Left forelimb (tissue), 1 donor: ENCODE results near the gene GNG4.
"Not testable (repeated sequence)": the region's sequence is repeated elsewhere in the genome, so short reads cannot be mapped to it uniquely, and the experiment has no call there.

Experiments
- DNase-seq: peaks from one replicate; pipeline ENCODE4 v3.0.0-alpha.2; 2018; ENCODE audit warnings: low spot score

The GNG4 gene

DNA sequence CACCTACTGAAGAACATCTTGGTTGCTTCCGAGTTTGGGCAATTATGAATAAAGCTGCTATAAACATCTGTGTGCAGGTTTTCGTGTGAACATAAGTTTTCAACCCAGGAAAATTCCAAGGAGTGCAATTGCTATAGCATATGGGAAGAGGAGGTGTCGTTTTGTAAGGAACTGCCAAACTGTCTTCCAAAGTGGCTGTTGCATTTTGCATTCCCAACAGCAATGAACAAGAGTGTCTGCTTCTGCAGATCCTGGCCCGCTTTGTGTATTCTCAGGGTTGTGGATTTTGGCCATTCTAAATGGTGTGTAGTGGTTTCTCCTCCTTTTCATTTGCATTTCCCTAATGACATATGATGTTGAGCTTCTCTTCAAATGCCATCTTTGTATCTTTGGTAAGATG lies 23.8 kb downstream of the GNG4 start:
- DNase-seq: no peak

- DNase-seq: no peak
Observed at GRCh38 chr1:235625340-235625739, 24.2 kb downstream of the GNG4 start.

GRCh38 chr1:235624721-235625333 lies 24.8 kb downstream of the GNG4 start:
- DNase-seq: no peak

- no peak for DNase-seq
Observed at GRCh38 chr1:235622936-235623779, 26.4 kb downstream of the GNG4 start.

GRCh38 chr1:235619149-235619548 lies 30.4 kb downstream of the GNG4 start:
- DNase-seq: not testable (repeated sequence)

- DNase-seq: no peak
Observed at GRCh38 chr1:235617808-235618207, 31.8 kb downstream of the GNG4 start.

- DNase-seq: no peak
Observed at GRCh38 chr1:235617140-235617539, 32.4 kb downstream of the GNG4 start.

DNA sequence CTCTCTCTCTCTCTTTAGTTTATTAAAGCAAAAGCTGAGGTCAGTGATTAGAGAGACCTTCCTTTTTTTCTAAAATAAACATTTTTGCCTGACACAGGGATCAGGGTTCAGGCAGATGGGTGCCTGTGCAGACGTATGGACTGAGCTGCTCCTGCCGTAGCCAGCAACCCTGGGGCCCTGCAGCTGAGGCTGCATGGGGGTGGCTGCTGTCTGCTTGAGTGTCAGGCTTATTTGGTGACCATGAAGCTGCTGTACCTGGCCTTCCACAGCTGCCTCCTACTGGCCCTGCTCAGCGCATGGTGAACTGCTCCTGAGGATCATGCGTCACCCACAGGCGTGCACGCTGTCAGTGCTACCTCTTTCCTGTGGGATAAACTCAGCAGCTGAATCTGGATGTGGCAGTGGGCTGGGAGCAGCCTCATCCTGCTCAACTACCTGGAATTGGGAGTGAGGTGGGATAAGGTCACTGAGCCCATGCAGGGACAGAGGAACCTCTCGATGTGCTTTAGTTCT lies 35.1 kb downstream of the GNG4 start:
- no peak for DNase-seq

- no peak for DNase-seq
Observed at GRCh38 chr1:235613602-235614001, 36.0 kb downstream of the GNG4 start.

DNA sequence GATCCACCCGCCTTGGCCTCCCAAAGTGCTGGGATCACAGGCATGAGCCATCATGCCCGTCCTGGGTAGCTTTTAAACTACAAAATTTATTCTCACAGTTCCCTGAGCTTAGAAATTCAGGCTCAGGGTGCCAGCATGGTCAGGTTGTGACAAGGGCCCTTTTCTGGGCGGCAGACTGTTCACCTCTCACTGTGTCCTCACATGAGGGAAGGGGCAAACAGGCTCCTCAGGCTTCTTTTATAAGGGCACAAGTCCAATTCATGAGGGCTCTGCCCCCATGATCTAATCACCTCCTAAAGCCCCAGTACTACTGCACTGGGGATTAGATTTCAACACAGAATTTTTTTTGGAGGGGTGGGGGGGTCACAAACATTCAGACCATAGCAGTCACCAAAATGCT lies 36.8 kb downstream of the GNG4 start:
- no peak for DNase-seq

GRCh38 chr1:235610157-235610556 lies 39.4 kb downstream of the GNG4 start:
- no peak for DNase-seq

GRCh38 chr1:235608278-235608677 lies 41.3 kb downstream of the GNG4 start:
- DNase-seq: no peak

GRCh38 chr1:235607284-235607683 lies 42.3 kb downstream of the GNG4 start:
- DNase-seq: no peak

GRCh38 chr1:235601104-235601503 lies 48.5 kb downstream of the GNG4 start:
- DNase-seq: no peak

DNA sequence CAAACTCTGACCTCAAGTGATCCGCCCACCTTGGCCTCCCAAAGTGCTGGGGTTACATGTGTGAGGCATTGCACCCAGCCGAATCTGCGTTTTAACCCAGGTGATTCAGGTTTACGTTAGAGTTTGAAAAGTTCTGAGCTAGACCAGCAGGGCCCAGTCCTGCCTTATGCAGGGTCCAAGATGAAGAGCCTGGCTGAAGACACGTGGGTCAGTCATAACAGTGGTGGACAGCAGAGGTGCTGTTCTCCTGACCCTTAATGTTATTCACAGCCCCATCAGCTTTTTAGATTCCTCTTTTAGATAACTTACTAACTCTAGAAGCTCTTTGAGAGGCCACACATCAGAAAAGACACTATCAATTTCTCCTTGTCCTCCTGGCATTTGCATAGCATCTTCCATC lies 50.0 kb downstream of the GNG4 start:
- no peak for DNase-seq

DNA sequence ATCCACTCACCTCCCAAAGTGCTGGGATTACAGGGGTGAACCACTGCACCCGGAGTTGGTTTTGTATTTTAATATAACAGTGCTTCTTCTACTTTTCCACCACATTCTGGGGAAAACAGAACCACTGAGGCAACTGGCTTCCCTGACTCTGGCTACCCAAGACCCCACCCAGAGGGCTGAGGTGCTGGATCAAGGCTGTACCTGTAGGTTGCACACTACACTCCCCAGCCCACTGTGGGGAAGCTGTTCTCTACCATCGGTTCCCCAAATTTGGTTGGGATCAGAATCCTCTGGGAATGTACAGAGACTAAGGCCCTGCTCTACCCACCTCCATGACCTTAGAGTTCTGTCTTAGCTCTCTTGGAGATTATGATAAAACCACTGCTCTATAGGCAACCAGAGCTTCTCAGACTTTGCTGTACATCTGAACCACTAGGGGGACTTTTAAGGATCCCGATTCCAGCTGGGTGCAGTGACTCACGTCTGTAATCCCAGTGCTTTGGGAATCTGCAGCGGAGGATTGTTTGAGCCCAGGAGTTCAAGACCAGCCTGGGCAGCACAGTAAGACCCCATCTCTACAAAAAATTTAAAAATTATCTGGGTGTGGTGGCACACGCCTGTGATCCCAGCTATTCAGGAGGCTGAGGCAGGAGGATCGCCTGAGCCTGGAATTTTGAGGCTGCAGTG lies 51.6 kb downstream of the GNG4 start:
- DNase-seq: no peak

- no peak for DNase-seq
Observed at GRCh38 chr1:235595079-235595478, 54.5 kb downstream of the GNG4 start.

GRCh38 chr1:235594281-235594895 lies 55.2 kb downstream of the GNG4 start:
- not testable (repeated sequence) for DNase-seq

DNA sequence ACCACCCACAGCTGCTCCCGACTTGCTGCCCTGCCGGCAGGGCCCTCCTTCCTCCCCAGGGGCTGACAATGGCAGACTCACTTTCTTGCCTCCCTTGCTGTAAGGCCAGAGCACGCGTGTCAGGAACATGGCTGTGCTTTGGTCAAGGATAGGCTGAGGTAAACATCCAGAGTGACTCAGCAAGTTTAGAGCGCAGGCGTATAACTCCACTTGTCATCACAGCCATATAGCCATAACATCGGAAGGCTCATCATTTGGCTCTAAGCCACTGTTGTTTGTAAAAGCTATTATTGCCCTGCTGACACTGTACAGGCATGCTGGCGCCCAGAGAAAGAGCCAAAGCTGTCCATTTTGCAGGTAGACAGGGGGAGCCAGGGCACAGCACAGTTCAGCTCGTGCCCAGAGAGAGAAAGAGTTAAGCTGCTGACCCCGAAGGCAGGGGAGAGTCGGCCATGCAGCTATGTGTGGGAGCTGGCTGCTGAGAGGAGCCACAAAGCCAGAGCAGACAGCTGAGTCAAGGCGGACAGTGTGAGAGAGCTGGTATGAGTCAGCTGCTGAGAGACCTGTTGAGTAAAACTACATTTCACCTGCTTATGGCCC lies 60.6 kb downstream of the GNG4 start:
- no peak for DNase-seq

DNA sequence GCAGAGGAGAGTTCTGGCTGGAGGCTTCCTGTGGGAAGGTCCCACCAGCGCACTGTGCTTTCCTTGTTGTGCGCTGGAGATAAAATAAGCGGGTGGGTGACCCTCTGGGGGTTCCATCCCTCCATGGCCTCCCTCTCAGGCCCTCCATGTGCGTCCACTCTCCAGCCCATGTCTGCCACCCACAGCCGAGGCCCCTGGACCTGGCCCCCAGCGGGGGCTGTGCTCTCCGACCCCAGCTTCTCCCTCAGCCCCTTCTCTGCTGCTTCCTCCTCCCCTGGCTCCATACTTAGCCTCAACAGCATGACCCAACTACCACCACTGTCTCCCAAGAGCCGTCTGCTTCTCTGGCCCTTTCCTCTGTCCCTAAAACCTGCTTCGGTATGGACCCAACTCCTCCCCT lies 61.4 kb downstream of the GNG4 start:
- no peak for DNase-seq

- DNase-seq: no peak
Observed at GRCh38 chr1:235586992-235587391, 62.6 kb downstream of the GNG4 start.

GRCh38 chr1:235586413-235586812 lies 63.2 kb downstream of the GNG4 start:
- no peak for DNase-seq
